22Rv1 (cell line): ENCODE results near the gene CRELD2.

ENCODE experiments used
- CTCF ChIP-seq: fragments of 450-650 bp; IDR thresholded peaks from 2 replicates; pipeline ENCODE4 v1.5.1; 2017; ENCODE audit warnings: mild to moderate bottlenecking
- ZFX ChIP-seq: fragments of 450-650 bp; IDR thresholded peaks from 2 replicates; pipeline ENCODE4 v1.6.1; 2017; ENCODE audit warnings: antibody characterized with exemption, borderline replicate concordance

GRCh38 chr22:49951986-49952896 lies 33.8 kb downstream of the CRELD2 start:
- TF ChIP-seq CTCF (no peak), ZFX (no peak)
